ENCODE data around the gene CCNL2.

The CCNL2 gene

DNA sequence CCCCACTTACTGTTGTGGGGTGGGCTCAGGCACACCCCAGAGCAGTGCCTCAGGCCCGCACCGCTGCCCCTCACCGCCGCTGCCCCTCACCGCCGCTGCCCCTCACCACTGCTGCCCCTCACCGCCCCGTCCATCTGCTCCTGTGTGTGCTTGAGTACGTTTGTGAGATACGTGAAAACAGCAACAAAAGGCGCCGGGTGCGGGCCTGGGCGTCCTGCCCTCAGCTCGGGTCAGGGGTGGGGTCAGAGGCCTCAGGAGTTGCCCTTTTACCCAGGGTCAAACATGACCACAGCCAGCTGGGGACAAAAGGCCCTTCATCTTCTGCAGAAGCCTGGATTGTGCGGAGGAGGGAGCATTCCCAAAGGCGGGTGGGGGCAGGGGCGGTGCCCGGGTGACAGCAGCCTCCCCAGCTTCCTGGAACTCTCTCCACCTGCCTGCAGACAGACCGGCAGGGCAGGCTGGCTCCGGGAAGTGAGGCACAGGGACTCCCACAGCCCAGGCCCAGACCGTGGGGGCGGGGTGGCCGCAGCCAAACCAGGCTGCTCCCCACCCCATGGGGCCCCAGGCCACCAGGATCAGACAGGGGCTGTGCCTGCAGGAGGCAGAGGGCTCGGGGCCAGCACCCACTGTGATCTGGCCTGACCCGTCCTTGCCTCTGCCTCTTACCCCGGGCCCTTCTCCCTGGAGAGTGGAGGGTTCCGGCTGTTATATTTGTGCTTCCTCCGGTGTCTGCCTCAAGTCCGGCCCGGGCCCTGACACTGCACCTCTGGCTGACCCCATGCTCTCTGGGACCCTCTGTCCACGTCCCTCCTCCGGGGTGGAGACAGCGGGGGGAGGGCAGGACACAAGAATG, 34.0 kb upstream of the CCNL2 start:
- no peak overlapping the region for H3K27ac ChIP-seq (ENCODE audit: extremely low read depth, low read depth, low read length)
- ChIA-PET POLR2A (interaction anchor here (0.6 to 1.4 kb wide), 3 partner anchors 25 to 55 kb away, joined by 3 to 8 read pairs (median 4); no protein-coding TSS in a partner anchor), CTCF (no interaction called here)
- TF ChIP-seq ZIC2 (tag by site-specific recombination; IDR thresholded peaks at IDR 0.05) (peak; percentile 89), ZNF23 (tag by site-specific recombination; IDR thresholded peaks at IDR 0.05; ENCODE audit: borderline replicate concordance) (no peak), ZFHX2 (tag by site-specific recombination; conservative IDR thresholded peaks at IDR 0.05) (peak; percentile 80), ZNF600 (tag by site-specific recombination; IDR thresholded peaks at IDR 0.05) (peak; percentile 82), GLIS1 (tag by site-specific recombination; IDR thresholded peaks at IDR 0.05) (peak; percentile 66), ZBTB20 (tag by site-specific recombination; IDR thresholded peaks at IDR 0.05) (peak; percentile 47; the same call in 1 of the 2 replicates), ZNF404 (tag by site-specific recombination; IDR thresholded peaks at IDR 0.05) (no peak), ZBTB21 (tag by site-specific recombination; IDR thresholded peaks at IDR 0.05) (no peak), MYNN (tag by site-specific recombination; IDR thresholded peaks at IDR 0.05; ENCODE audit: borderline replicate concordance) (no peak), SP7 (tag by site-specific recombination; IDR thresholded peaks at IDR 0.05) (peak; percentile 24; the same call in 1 of the 2 replicates), KLF8 (tag by site-specific recombination; IDR thresholded peaks at IDR 0.05) (0 out of 2 replicates have a peak, but pooled peaks have one; percentile 14), ZNF335 (tag by site-specific recombination; conservative IDR thresholded peaks at IDR 0.05) (no peak), SP2 (tag by site-specific recombination; IDR thresholded peaks at IDR 0.05) (peak; percentile 15; the same call in 1 of the 2 replicates), EGR2 (tag by site-specific recombination; IDR thresholded peaks at IDR 0.05; ENCODE audit: low read depth) (peak; percentile 70), ZNF501 (tag by site-specific recombination; IDR thresholded peaks at IDR 0.05) (no peak), ZNF473 (tag by site-specific recombination; IDR thresholded peaks at IDR 0.05) (no peak), ZNF324 (tag by site-specific recombination; IDR thresholded peaks at IDR 0.05) (no peak), KLF1 (tag by site-specific recombination; IDR thresholded peaks at IDR 0.05) (peak; percentile 90), BCL11B (tag by site-specific recombination; IDR thresholded peaks at IDR 0.05; ENCODE audit: low read depth) (no peak), GLIS2 (tag by site-specific recombination; IDR thresholded peaks at IDR 0.05) (peak; percentile 46; the same call in 1 of the 2 replicates), MEIS1 (CRISPR knock-in tag; IDR thresholded peaks at IDR 0.05; ENCODE audit: borderline replicate concordance) (no peak)
- TF ChIP-seq, protein P1, sequence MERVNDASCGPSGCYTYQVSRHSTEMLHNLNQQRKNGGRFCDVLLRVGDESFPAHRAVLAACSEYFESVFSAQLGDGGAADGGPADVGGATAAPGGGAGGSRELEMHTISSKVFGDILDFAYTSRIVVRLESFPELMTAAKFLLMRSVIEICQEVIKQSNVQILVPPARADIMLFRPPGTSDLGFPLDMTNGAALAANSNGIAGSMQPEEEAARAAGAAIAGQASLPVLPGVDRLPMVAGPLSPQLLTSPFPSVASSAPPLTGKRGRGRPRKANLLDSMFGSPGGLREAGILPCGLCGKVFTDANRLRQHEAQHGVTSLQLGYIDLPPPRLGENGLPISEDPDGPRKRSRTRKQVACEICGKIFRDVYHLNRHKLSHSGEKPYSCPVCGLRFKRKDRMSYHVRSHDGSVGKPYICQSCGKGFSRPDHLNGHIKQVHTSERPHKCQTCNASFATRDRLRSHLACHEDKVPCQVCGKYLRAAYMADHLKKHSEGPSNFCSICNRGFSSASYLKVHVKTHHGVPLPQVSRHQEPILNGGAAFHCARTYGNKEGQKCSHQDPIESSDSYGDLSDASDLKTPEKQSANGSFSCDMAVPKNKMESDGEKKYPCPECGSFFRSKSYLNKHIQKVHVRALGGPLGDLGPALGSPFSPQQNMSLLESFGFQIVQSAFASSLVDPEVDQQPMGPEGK (tag by site-specific recombination; IDR thresholded peaks at IDR 0.05): peak; percentile 44
- H3K4me3 ChIP-seq (ENCODE audit: low read depth, low read length): no peak overlapping the region
- H3K9me3 ChIP-seq (ENCODE audit: control insufficient read depth, insufficient read depth, low read depth, low read length): no peaks in the 10 kb centered on the region
- no peaks in the 10 kb centered on the region for H3K4me1 ChIP-seq (ENCODE audit: control insufficient read depth, insufficient read depth, low read length)
- peaks cover 0 to 3% of the 10 kb centered on the region in 2 experiments; a peak in 1 of 3 replicates for H3K36me3 ChIP-seq (ENCODE audit: control insufficient read depth in 2 of 2, insufficient read depth in 1 of 2, low read length in 2 of 2)

GRCh38 chr1:1432274-1432950, 33.3 kb upstream of the CCNL2 start:
- peaks cover 0 to 2% of the 10 kb centered on the region in 2 experiments; a peak in 1 of 3 replicates for H3K36me3 ChIP-seq (ENCODE audit: control insufficient read depth in 2 of 2, insufficient read depth in 1 of 2, low read length in 2 of 2)
- H3K27ac ChIP-seq (ENCODE audit: extremely low read depth, low read depth, low read length): no peak overlapping the region
- CTCF ChIA-PET: no interaction called here
- no peaks in the 10 kb centered on the region for H3K4me1 ChIP-seq (ENCODE audit: control insufficient read depth, insufficient read depth, low read length)
- H3K9me3 ChIP-seq (ENCODE audit: control insufficient read depth, insufficient read depth, low read depth, low read length): no peaks in the 10 kb centered on the region
- no peak overlapping the region for H3K4me3 ChIP-seq (ENCODE audit: low read depth, low read length)
- POLR2A ChIA-PET: interaction anchor here (0.6 to 1.4 kb wide), 2 partner anchors 25 to 54 kb away, joined by 4 to 8 read pairs; no protein-coding TSS in a partner anchor
- TF ChIP-seq TCF7L2 (IDR thresholded peaks at IDR 0.05; ENCODE audit: borderline replicate concordance, low read depth, low read length) (no peak), ZNF621 (tag by site-specific recombination; IDR thresholded peaks at IDR 0.05) (no peak), PBX3 (CRISPR knock-in tag; IDR thresholded peaks at IDR 0.05) (no peak), ZNF791 (tag by site-specific recombination; IDR thresholded peaks at IDR 0.05) (no peak), ZNF624 (tag by site-specific recombination; IDR thresholded peaks at IDR 0.05) (no peak), ZNF473 (tag by site-specific recombination; IDR thresholded peaks at IDR 0.05) (no peak), ZNF174 (tag by site-specific recombination; IDR thresholded peaks at IDR 0.05) (no peak)
- TF ChIP-seq, protein P2, sequence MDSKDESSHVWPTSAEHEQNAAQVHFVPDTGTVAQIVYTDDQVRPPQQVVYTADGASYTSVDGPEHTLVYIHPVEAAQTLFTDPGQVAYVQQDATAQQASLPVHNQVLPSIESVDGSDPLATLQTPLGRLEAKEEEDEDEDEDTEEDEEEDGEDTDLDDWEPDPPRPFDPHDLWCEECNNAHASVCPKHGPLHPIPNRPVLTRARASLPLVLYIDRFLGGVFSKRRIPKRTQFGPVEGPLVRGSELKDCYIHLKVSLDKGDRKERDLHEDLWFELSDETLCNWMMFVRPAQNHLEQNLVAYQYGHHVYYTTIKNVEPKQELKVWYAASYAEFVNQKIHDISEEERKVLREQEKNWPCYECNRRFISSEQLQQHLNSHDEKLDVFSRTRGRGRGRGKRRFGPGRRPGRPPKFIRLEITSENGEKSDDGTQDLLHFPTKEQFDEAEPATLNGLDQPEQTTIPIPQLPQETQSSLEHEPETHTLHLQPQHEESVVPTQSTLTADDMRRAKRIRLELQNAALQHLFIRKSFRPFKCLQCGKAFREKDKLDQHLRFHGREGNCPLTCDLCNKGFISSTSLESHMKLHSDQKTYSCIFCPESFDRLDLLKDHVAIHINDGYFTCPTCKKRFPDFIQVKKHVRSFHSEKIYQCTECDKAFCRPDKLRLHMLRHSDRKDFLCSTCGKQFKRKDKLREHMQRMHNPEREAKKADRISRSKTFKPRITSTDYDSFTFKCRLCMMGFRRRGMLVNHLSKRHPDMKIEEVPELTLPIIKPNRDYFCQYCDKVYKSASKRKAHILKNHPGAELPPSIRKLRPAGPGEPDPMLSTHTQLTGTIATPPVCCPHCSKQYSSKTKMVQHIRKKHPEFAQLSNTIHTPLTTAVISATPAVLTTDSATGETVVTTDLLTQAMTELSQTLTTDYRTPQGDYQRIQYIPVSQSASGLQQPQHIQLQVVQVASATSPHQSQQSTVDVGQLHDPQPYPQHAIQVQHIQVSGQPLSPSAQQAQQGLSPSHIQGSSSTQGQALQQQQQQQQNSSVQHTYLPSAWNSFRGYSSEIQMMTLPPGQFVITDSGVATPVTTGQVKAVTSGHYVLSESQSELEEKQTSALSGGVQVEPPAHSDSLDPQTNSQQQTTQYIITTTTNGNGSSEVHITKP (tag by site-specific recombination; IDR thresholded peaks at IDR 0.05): no peak
